ENCODE measurements around the gene NRIP3. TPM values are rescaled to one million over a fixed set of nuclear protein-coding genes. Genes with fewer than 3 reads are reported as not detected.

Gene NRIP3
- total and polyA plus RNA-seq, 2 of the 13 experiments (the other 11 are each of a cell fraction or from before 2014, with no cell fraction given), result 0.04 to 0.07 TPM

DNA sequence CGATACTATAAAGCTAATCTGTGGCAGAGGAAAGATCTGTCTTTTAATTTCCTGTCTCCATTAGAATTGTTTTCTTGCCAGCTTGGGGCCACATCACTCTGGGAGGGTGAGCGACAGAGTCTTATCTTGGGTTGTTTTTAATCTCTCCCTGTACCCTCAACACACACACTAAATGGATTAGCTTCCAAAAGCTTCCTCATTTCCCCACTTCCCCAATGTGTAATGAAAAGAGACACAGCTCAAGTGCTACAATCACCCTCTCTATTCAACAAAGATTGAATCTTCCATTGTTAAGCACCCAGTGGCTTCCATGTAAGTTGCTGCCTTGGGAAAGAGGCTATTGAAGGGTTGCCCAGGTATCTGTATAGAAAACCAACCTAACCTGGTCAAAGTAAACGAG, 54.9 kb downstream of the NRIP3 start:
- intact Hi-C loops (cut with micrococcal nuclease; ENCODE audit: unreplicated experiment), result no loop called here
- Histone ChIP-seq H2AFZ (ENCODE audit: low read length) (no peak overlapping the region), H4K20me1 (ENCODE audit: insufficient read depth, low read length) (no peaks in the 10 kb centered on the region), H3K36me3 (replicated peaks in 1 of 2; ENCODE audit: control insufficient read depth in 1 of 2, insufficient read depth in 2 of 2, low read length in 2 of 2) (peaks cover 10 to 18% of the 10 kb centered on the region in 2 experiments; a peak in 4 of 5 replicates), H3K9me3 (ENCODE audit: low read length) (no peaks in the 10 kb centered on the region), H3K79me2 (ENCODE audit: insufficient read depth, low read length) (no peaks in the 10 kb centered on the region), H3K4me1 (ENCODE audit: insufficient read depth, low read length) (no peaks in the 10 kb centered on the region), H3K27ac (ENCODE audit: extremely low read length, insufficient read depth, low read length) (no peak overlapping the region), H3K27me3 (ENCODE audit: control insufficient read depth in 1 of 2, insufficient read depth in 2 of 2, low read length in 2 of 2) (no peaks in the 10 kb centered on the region), H3K9ac (ENCODE audit: insufficient read depth, low read depth, low read length) (no peak overlapping the region), H3K4me2 (ENCODE audit: low read depth, low read length) (no peak overlapping the region), H3K4me3 (replicated peaks in 1 of 3; ENCODE audit: insufficient read depth in 1 of 3, low read depth in 2 of 3, low read length in 3 of 3) (no peak overlapping the region)
- DNase-seq (ENCODE audit: low spot score), result no peak
- no peak for ATAC-seq
- BruUV-seq (replicated peaks), result no TSS peak
- POLR2A ChIA-PET, result interaction anchor here (0.5 kb wide), 1 partner anchor 9 kb away, joined by 3 read pairs; no protein-coding TSS in a partner anchor
- no peak for FAIRE-seq
- CTCF ChIA-PET (ENCODE audit: low intra/inter-chr PET ratio, low total read pairs), result no interaction called here
- TF ChIP-seq MTF2 (CRISPR knock-in tag; IDR thresholded peaks at IDR 0.05; ENCODE audit: borderline replicate concordance), result no peak
- TF ChIP-seq SIN3A (IDR thresholded peaks at IDR 0.05; ENCODE audit: borderline replicate concordance, low read depth, low read length), result no peak
- no peak for TF ChIP-seq REPIN1 (CRISPR knock-in tag; IDR thresholded peaks at IDR 0.05; ENCODE audit: borderline replicate concordance, low read depth)
- no peak for TF ChIP-seq ZNF446 (CRISPR knock-in tag; IDR thresholded peaks at IDR 0.05)
- no peak for TF ChIP-seq ZNF331 (CRISPR knock-in tag; IDR thresholded peaks at IDR 0.05)
- no peak for TF ChIP-seq HOXD1 (CRISPR knock-in tag; IDR thresholded peaks at IDR 0.05)
- TF ChIP-seq MXI1 (IDR thresholded peaks at IDR 0.05; ENCODE audit: borderline replicate concordance, low read depth, low read length), result no peak
- TF ChIP-seq ZNF333 (CRISPR knock-in tag; IDR thresholded peaks at IDR 0.05; ENCODE audit: borderline replicate concordance), result no peak
- TF ChIP-seq FOXP1 (IDR thresholded peaks at IDR 0.05), result no peak
- no peak for TF ChIP-seq FOXP1 (CRISPR knock-in tag; IDR thresholded peaks at IDR 0.05)
- TF ChIP-seq, protein P1, sequence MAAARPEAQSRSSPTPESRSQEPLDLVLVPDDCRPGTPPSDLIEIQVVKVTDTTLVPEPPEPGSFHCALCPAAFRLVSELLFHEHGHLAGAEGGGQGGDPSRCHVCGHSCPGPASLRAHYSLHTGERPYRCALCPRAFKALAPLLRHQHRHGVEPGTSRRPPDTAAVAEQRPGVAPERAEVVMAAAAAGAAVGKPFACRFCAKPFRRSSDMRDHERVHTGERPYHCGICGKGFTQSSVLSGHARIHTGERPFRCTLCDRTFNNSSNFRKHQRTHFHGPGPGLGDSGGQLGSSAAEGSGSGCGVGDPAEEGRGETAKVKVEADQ (CRISPR knock-in tag; IDR thresholded peaks at IDR 0.05; ENCODE audit: borderline replicate concordance), result no peak
- TF ChIP-seq ZNF772 (CRISPR knock-in tag; IDR thresholded peaks at IDR 0.05), result no peak
- no peak for TF ChIP-seq IKZF4 (CRISPR knock-in tag; IDR thresholded peaks at IDR 0.05; ENCODE audit: borderline replicate concordance, low read depth, not compliant biosample characterization)
- TF ChIP-seq, protein P2, sequence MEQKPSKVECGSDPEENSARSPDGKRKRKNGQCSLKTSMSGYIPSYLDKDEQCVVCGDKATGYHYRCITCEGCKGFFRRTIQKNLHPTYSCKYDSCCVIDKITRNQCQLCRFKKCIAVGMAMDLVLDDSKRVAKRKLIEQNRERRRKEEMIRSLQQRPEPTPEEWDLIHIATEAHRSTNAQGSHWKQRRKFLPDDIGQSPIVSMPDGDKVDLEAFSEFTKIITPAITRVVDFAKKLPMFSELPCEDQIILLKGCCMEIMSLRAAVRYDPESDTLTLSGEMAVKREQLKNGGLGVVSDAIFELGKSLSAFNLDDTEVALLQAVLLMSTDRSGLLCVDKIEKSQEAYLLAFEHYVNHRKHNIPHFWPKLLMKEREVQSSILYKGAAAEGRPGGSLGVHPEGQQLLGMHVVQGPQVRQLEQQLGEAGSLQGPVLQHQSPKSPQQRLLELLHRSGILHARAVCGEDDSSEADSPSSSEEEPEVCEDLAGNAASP (CRISPR knock-in tag; IDR thresholded peaks at IDR 0.05; ENCODE audit: borderline replicate concordance), result no peak
- 100% methylated on average over 3 of the region's 3 CpGs for WGBS (ENCODE audit: low lambda C conversion rate)
- in situ Hi-C loops (cut with HindIII; ENCODE audit: extremely low pct_ligation_motif_present, low pct_unique_long_range_greater_than_20kb), result no loop called here
